GM12878 (cell line): ENCODE data around the gene STK32A. TPM values are rescaled to one million over a fixed set of nuclear protein-coding genes. Genes with fewer than 3 reads are reported as not detected.

ENCODE experiments used
- ATAC-seq: fragments of 200-7000 bp; cut with Tn5 transposase; 3 replicates; pipeline ENCODE4 v1.9.1; 2020; ENCODE audit warnings: mild to moderate bottlenecking, moderate library complexity
- BruUV-seq: library from RNA; stranded (reverse); fragments of 400-500 nt; replicated peaks from 2 replicates; lab custom pipeline; 2021; lab: Mats Ljungman, UMichigan
- CTCF ChIA-PET: fragments of 300-600 bp; sonication (Branson Sonifier 250); formaldehyde crosslinking; extraction: SDS; loops from one replicate; lab custom pipeline; 2021; ENCODE audit warnings: inconsistent platforms; lab: Yijun Ruan, JAX
- POLR2A ChIA-PET: fragments of 350-600 bp; formaldehyde crosslinking; extraction: SDS; loops from one replicate; lab custom pipeline; 2021; ENCODE audit warnings: inconsistent platforms; lab: Charles Lee
- RAD21 ChIA-PET: fragments of 300-600 bp; sonication (Branson Sonifier 250); formaldehyde crosslinking; loops from one replicate; lab custom pipeline; 2023; ENCODE audit warnings: antibody characterized with exemption; ENCODE audit not compliant: unreplicated experiment; lab: Charles Lee
- SMC1A ChIA-PET: fragments of 300-600 bp; sonication (Branson Sonifier 250); formaldehyde crosslinking; loops from one replicate; lab custom pipeline; 2023; ENCODE audit not compliant: unreplicated experiment, uncharacterized antibody; lab: Charles Lee
- DNase-seq: peaks from one replicate; pipeline ENCODE4 v3.0.0-alpha.2; 2011; ENCODE audit warnings: low read depth, low spot score
- FAIRE-seq: peaks from 3 replicates; lab custom pipeline; 2011; peaks lifted over from hg19 to GRCh38; lab: Jason Lieb, UNC
- H2AFZ ChIP-seq: 2 replicates; pipeline ENCODE4 v1.6.0; 2011; ENCODE audit warnings: low read depth, low read length, control low read depth; ENCODE audit not compliant: control insufficient read depth
- H3K27ac ChIP-seq: 2 replicates; pipeline ENCODE4 v1.5.1; 2011; ENCODE audit warnings: control low read depth; ENCODE audit not compliant: control insufficient read depth, insufficient read depth
- H3K27me3 ChIP-seq, 2 experiments: replicated peaks in 1 of 2; 2 replicates each; pipeline versions ENCODE4 v1.6.0 to v1.6.1; 2011; ENCODE audit warnings: low read length in 1 of 2; ENCODE audit not compliant: control insufficient read depth in 2 of 2, insufficient read depth in 2 of 2
- H3K36me3 ChIP-seq, 2 experiments: 2 replicates each; pipeline ENCODE4 v1.5.1; 2011; ENCODE audit warnings: low read length in 1 of 2; ENCODE audit not compliant: control insufficient read depth in 2 of 2, insufficient read depth in 2 of 2
- H3K4me1 ChIP-seq: 2 replicates; pipeline ENCODE4 v1.6.1; 2011; ENCODE audit warnings: mild to moderate bottlenecking, low read length, moderate library complexity, mixed read lengths; ENCODE audit not compliant: control insufficient read depth, insufficient read depth
- H3K4me2 ChIP-seq: 2 replicates; pipeline ENCODE4 v1.6.0; 2011; ENCODE audit warnings: control low read depth; ENCODE audit not compliant: control insufficient read depth, insufficient read depth
- H3K4me3 ChIP-seq: fragments of 200-600 bp; sonication (generic); 2 replicates; pipeline ENCODE4 v1.5.1; 2016
- H3K79me2 ChIP-seq: 2 replicates; pipeline ENCODE4 v1.6.0; 2011; ENCODE audit warnings: low read length; ENCODE audit not compliant: control insufficient read depth, insufficient read depth
- H3K9ac ChIP-seq: 2 replicates; pipeline ENCODE4 v1.8.0; 2011; ENCODE audit warnings: low read length, control low read depth, mixed read lengths; ENCODE audit not compliant: control insufficient read depth, insufficient read depth
- H3K9me3 ChIP-seq: replicated peaks from 3 replicates; pipeline ENCODE4 v1.5.1; 2011; ENCODE audit warnings: mild to moderate bottlenecking, low read length; ENCODE audit not compliant: control insufficient read depth, insufficient read depth
- H4K20me1 ChIP-seq: 2 replicates; pipeline ENCODE4 v1.6.0; 2011; ENCODE audit not compliant: control insufficient read depth, insufficient read depth
- CREB1 ChIP-seq: IDR thresholded peaks from 2 replicates; pipeline ENCODE4 v1.6.1; 2012; ENCODE audit warnings: low read depth, mild to moderate bottlenecking, inconsistent platforms
- EED ChIP-seq: sonication (generic); IDR thresholded peaks from 2 replicates; pipeline ENCODE4 v1.6.1; 2016; ENCODE audit warnings: antibody characterized with exemption, low read depth
- EZH2 ChIP-seq: IDR thresholded peaks from 2 replicates; pipeline ENCODE4 v1.6.1; 2012; ENCODE audit warnings: low read depth, mild to moderate bottlenecking, control low read depth, inconsistent platforms, low read length, borderline replicate concordance; ENCODE audit not compliant: control insufficient read depth
- IRF4 ChIP-seq: IDR thresholded peaks from 2 replicates; pipeline ENCODE4 v1.6.1; 2011; ENCODE audit warnings: low read depth, low read length
- MYB ChIP-seq: fragments of 150-350 bp; IDR thresholded peaks from 2 replicates; pipeline ENCODE4 v1.6.1; 2014; ENCODE audit warnings: mild to moderate bottlenecking, low read depth, low read length, borderline replicate concordance
- NKRF ChIP-seq: fragments of 450-650 bp; conservative IDR thresholded peaks from 2 replicates; pipeline ENCODE4 v1.6.1; 2017; ENCODE audit warnings: mild to moderate bottlenecking, moderate library complexity
- RB1 ChIP-seq: fragments of 450-650 bp; formaldehyde crosslinking; IDR thresholded peaks from 2 replicates; pipeline ENCODE4 v1.6.1; 2017; ENCODE audit warnings: mild to moderate bottlenecking, borderline replicate concordance
- SMAD5 ChIP-seq: IDR thresholded peaks from 2 replicates; pipeline ENCODE4 v1.6.1; 2016; ENCODE audit warnings: antibody characterized with exemption, low read depth
- SMC3 ChIP-seq: IDR thresholded peaks from 2 replicates; pipeline ENCODE4 v1.6.1; 2011; ENCODE audit warnings: low read length, improper control_type of control experiment, borderline replicate concordance
- SREBF1 ChIP-seq: IDR thresholded peaks from 2 replicates; pipeline ENCODE4 v1.6.1; 2012; ENCODE audit warnings: mild to moderate bottlenecking, low read length
- TARDBP ChIP-seq: IDR thresholded peaks from 2 replicates; pipeline ENCODE4 v1.6.1; 2016; ENCODE audit warnings: borderline replicate concordance
- TCF7 ChIP-seq: IDR thresholded peaks from 2 replicates; pipeline ENCODE4 v1.6.1; 2014; ENCODE audit warnings: antibody characterized with exemption, borderline replicate concordance
- WGBS: methylation state at CpG from one replicate; pipeline ENCODE4 v1.1.6; 2016; ENCODE audit warnings: low lambda C conversion rate; ENCODE audit not compliant: insufficient replicate concordance, insufficient coverage; ENCODE audit errors: missing lambda C conversion rate; 5-methylcytosine and 5-hydroxymethylcytosine counted together
- in situ Hi-C: fragments of 300-500 bp; cut with MboI; formaldehyde crosslinking; loops from 9 replicates; pipeline ENCODE4 v1.14.3; 2018; ENCODE audit warnings: mixed read lengths
- intact Hi-C: fragments of 100-400 bp; cut with micrococcal nuclease; formaldehyde crosslinking; loops from one replicate; pipeline ENCODE4 v1.14.2; 2022; ENCODE audit not compliant: unreplicated experiment
- polyA plus RNA-seq, 11 experiments: library from polyadenylated mRNA; depleted of rRNA in 4 of 11; unstranded in 6 of 11; stranded (reverse) in 5 of 11; fragments of >200 nt; fragmentation: Nextera tagmentation in 4 of 11; fragmentation: Illumina TruSeq in 1 of 11; extraction: Ambion mirVana in 4 of 11; extraction: Trizol in 1 of 11; gene quantifications; 1 replicate in 1 of 11; 2 replicates in 10 of 11; pipeline versions ENCODE4 v1.2.1 to v1.2.3, GENCODE V29; 2011 to 2016; ENCODE audit warnings: inconsistent platforms in 2 of 11, missing spikeins in 2 of 11, low read depth in 1 of 11
- total RNA-seq, 4 experiments: library from RNA; depleted of rRNA in 3 of 4; stranded (reverse); fragments of >200 nt in 3 of 4; fragmentation: Illumina TruSeq in 1 of 4; extraction: Trizol in 1 of 4; gene quantifications; 2 replicates each; pipeline versions ENCODE4 v1.2.1 to v1.2.3, GENCODE V29; 2013 to 2021

Gene STK32A
- total and polyA plus RNA-seq, 10 of the 15 experiments (the other 5 are each of a cell fraction or from before 2014, with no cell fraction given) = under 0.01 to 0.10 TPM; not detected in 8

- TF ChIP-seq SMAD5 (no peak), EED (no peak), CREB1 (no peak), TCF7 (no peak), SREBF1 (no peak), SMC3 (no peak), RB1 (no peak), TARDBP (no peak), EZH2 (no peak), NKRF (no peak), IRF4 (no peak), MYB (no peak)
- RAD21 ChIA-PET = no interaction called here
- H3K79me2 ChIP-seq = no peaks in the 10 kb centered on the region
- DNase-seq = no peak
- SMC1A ChIA-PET = no interaction called here
- H3K9ac ChIP-seq = no peak overlapping the region
- H3K36me3 ChIP-seq = no peaks in the 10 kb centered on the region
- CTCF ChIA-PET = interaction anchor here (0.6 to 1.9 kb wide), 2 partner anchors 19 to 1798 kb away, joined by 4 to 5 read pairs; no protein-coding TSS in a partner anchor
- no peaks in the 10 kb centered on the region for H4K20me1 ChIP-seq
- no peak overlapping the region for H3K27ac ChIP-seq
- no peaks in the 10 kb centered on the region for H3K9me3 ChIP-seq
- no TSS peak for BruUV-seq
- H3K4me1 ChIP-seq = no peaks in the 10 kb centered on the region
- H2AFZ ChIP-seq = no peak overlapping the region
- POLR2A ChIA-PET = no interaction called here
- H3K4me3 ChIP-seq = no peak overlapping the region
- intact Hi-C loops = no loop called here
- FAIRE-seq = no peak
- 25% methylated on average over 1 of the region's 1 CpG for WGBS
- ATAC-seq = no peak
- H3K27me3 ChIP-seq = no peaks in the 10 kb centered on the region
- in situ Hi-C loops = no loop called here
- H3K4me2 ChIP-seq = no peak overlapping the region
Observed at GRCh38 chr5:147208134-147208533, 26.7 kb upstream of the STK32A start.
